T-helper 9 cell (primary cell): ENCODE results near the gene TNFSF8.
A peak's percentile ranks its signal among the peaks of the same experiment; 100 is the strongest.

Experiments used
- DNase-seq: peaks from one replicate; pipeline ENCODE4 v3.0.0-alpha.2; 2020

TNFSF8 gene

GRCh38 chr9:114902786-114903524 lies 27.4 kb downstream of the TNFSF8 start:
- peak; percentile 29 for DNase-seq

DNA sequence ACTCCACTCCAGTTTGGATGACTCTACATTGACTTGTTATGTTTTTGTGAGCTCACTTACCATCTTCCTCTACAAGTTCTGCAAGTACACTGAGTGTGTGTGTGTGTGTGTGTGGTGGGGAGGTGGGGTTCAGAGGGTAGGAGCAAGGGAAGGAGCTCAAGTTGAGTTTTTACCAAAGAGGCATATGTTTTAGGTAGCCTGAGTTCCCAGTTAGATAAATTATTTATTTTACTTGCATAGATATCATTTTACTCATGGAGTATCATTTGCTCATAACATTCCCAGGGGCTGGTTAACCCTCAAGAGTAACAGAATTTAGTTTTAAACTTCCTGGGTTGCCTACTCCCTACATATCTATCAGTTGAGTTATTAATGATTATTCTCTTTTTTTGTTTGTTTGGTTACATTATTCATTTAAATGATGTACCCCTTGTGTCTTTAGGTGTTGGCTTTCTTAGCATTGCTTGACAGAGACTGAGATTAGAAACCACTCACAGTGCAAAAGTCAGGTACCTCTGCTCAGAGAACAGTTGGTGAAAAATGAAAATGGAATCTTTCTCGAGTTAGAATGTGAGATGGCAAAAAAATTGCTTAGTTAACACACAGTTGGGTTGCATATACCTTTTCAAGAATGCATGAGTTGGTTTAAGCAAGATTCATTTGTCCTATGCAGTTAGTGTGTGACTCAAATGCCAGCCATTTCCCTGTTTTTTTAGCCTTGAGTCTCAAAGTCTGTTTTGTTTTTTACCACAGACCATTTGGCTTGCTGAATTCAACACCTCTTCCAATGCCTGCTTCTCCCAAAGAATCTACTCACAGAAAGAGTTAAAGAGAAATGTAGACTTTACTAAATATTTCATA lies 29.2 kb downstream of the TNFSF8 start:
- no peak for DNase-seq

GRCh38 chr9:114899995-114900394 lies 30.4 kb downstream of the TNFSF8 start:
- no peak for DNase-seq

DNA sequence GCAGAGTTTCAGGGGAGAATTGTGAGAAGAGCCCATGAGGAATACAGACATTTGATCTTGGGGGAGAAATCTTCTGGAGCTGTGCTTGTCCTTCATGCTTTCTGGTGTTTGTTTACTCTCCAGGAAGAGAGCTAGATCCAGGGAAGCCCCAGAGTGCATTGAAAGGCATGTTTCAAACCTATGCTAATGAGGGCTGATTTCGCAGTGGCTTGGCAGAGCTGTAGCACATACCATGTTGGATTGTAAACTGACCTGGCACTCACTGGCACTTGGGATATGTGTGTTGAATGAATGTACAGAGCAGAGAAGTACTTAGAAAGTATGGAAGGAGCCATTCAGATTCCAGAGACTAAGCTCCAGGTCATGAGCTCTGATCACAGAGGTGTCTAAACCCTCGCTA lies 30.9 kb downstream of the TNFSF8 start:
- no peak for DNase-seq

DNA sequence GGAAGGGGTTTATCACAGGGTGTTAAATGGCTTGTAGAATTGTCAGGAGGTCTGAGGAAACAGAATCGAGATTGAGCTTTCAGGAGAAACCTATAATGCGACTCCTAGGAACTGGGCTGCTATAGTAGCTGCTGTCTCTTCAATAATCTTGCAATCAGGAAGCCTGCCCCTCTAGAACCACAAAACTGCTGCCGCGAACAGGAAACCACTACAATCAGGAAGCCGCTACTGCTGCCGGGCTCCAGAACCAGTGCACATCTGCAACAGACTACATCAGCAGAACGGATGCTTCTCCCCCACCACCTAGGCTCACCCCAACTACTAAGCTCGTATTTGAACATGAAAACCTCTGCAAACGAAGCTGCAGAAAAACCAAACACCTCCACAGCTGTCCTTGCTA lies 31.6 kb downstream of the TNFSF8 start:
- DNase-seq, result peak; percentile 68

DNA sequence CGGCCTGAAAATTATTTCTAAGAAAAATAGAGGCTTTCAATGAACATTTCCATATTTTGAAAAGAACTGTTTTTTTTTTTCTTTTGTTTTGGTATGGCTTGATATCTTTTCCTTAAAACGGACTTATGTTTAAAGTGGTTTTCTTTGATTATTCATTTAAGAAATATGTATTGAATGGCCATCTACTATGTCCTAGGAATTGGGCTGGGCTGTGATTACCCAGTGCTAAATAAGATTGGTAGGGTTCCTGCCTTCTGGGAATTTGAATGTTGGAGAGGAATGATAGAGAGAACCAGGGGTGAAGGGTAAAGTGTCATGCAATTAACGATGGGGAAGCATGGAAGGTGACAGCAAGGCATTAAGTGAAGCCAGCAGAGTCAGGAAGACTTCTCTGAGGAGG lies 33.2 kb downstream of the TNFSF8 start:
- no peak for DNase-seq

DNA sequence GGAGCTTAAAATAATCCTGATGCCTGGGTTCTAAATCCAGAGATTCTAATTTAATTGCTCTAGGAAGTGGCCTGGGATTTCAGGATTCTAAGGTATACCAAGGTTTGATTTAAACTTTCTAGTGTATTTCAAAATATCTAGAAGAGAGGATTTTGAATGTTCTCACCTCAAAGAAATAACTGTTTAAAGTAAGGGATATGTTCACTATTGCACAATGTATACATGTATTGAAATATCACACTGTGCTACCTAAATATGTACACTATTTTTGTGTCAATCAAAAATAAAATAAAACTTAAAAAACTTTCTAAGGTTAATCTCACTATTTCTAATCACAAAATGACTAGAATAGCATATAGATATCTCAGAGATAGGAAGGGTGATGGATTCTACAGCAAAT lies 34.0 kb downstream of the TNFSF8 start:
- no peak for DNase-seq

- DNase-seq, result no peak
Observed at GRCh38 chr9:114895521-114895991, 34.8 kb downstream of the TNFSF8 start.

DNA sequence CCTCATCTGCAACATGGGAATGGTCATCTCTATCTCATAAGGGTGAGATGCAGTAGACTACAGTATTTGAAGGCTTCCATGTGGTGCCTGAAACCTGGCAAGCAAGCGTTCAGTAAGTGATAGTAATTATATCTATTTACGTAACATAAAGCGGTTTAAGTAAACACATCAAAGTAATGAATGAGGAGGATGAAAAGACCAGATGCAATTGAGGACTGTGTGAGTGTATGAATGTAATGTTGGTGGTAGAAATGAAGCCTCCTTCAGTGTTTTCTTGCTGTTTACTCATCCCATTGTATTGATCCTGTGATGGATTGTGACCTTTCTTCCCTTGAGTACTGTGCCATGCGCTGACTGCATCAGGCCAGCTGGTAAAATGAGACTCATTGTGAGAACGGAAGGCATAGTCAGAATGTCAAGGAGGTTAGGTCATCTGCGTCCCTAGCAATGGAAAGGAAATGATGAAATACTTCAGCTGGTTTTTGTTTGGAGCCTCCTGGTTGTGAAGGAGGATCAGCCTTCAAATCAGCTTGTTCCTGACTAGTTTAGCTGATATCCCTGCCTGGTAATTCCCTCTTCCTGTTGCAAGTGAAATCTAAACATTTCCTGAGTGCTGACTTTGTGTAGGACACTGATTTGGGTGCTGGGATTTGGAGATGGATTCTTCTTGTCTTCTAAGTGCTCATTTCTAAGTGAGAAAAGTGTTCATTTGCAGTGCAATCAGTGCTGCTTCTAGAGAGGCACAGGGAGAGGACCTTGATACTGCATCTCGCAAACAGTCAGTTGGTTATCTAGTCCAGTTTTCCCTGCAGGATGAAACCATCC lies 35.6 kb downstream of the TNFSF8 start:
- no peak for DNase-seq

- no peak for DNase-seq
Observed at GRCh38 chr9:114894206-114894605, 36.2 kb downstream of the TNFSF8 start.

DNA sequence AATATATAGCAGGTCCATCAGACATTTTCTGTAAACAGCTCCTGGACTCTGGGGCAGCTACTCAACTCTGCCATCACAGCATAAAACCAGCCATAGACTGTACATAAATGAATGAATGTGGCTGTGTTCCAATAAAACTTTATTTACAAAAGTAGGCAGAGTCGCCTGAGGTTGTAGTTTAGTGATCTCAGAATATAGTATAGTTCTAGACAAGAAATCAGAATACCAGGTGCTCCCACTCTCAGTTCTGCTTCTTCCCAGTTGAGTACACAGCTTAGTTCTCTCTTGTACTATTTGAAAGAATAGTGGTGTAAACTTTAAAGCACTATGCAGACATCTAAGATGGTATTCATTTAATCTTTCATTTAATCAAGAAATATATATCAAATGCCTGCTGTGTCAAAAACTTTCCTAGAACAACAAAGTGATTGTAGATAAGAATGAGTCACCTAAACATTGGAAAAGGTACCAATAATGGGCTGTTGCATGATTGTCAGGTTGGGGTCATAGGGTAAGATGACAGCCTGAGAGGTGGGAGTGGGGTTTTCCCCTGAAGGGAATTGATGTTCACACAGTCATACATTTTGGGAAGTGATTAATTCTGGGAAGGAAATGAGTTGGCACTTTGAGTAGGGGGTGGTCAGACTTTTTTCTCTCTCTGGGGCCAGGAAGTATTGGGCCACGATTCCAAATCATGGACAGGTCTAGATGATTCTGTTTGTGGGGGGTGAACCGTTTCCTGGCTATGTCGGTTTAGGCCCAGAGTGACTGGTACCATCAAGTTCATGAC lies 37.0 kb downstream of the TNFSF8 start:
- DNase-seq, result no peak

DNA sequence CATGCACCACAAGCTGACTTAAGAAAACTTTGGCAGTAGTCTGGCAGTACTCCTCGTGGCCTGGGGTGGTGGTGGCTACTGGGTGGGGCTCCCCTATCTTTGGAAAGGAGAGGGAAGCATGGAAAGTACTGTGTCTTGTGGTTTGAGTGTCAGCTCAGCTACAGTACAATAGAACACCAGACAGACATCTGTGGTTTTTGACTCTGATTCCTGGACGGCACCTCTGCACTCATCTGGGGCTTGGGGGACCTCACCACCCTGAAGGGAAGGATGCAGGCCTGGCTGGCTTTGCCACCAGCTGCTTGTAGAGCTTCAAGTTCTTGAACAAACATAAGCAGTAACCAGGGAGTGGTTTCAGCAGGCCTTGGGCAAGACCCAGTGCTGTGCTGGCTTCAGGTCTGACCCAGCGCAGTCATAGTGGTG lies 40.6 kb downstream of the TNFSF8 start:
- no peak for DNase-seq

GRCh38 chr9:114888607-114889006 lies 41.8 kb downstream of the TNFSF8 start:
- no peak for DNase-seq

GRCh38 chr9:114887963-114888362 lies 42.4 kb downstream of the TNFSF8 start:
- DNase-seq, result no peak

- DNase-seq, result no peak
Observed at GRCh38 chr9:114884787-114885452, 45.5 kb downstream of the TNFSF8 start.

- DNase-seq, result no peak
Observed at GRCh38 chr9:114883709-114884108, 46.7 kb downstream of the TNFSF8 start.

DNA sequence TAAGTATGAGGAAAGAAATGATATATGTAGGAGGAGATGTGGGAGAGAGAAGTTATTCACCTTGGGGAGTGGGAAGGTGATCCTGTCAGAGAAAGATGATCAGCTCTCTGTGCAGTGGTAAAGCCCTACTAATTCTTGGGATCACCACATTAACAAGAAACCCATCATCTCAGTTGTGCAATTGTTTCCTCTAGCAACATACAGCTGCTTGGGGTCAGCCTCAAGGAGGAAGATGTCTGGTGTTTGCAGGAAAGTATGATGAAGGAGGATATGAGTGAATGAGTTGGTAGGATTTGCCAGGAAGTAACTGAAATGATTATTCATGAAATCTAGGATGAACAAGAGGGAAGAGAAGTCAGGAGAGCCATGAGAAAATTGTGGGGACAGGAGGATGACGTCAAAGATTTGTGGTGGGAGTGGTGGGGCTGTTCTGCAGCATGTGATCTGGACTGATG lies 50.1 kb downstream of the TNFSF8 start:
- DNase-seq, result no peak

- no peak for DNase-seq
Observed at GRCh38 chr9:114878879-114879564, 51.4 kb downstream of the TNFSF8 start.

DNA sequence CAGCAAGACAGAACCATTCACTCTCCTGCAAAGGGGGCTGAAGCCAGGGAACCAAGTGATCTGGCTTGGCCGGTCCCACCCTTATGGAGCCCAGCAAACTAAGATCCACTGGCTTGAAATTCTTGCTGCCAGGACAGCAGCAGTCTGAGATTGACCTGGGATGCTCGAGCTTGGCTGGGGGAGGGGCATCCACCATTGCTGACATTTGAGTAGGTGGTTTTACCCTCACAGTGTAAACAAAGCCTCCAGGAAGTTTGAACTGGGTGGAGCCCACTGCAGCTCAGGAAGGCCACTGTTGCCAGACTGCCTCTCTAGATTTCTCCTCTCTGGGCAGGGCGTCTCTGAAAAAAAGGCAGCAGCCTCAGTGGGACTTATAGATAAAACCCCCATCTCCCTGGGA lies 60.5 kb downstream of the TNFSF8 start:
- DNase-seq, result no peak

- DNase-seq, result no peak
Observed at GRCh38 chr9:114869378-114869777, 61.0 kb downstream of the TNFSF8 start.

GRCh38 chr9:114867327-114867726 lies 63.1 kb downstream of the TNFSF8 start:
- no peak for DNase-seq
